Keratinocyte (primary cell): ENCODE data around the gene YEATS4. TPM values are rescaled to one million over a fixed set of nuclear protein-coding genes. Genes with fewer than 3 reads are reported as not detected.
A peak's percentile ranks its signal among the peaks of the same experiment; 100 is the strongest.

Source experiments
- DNase-seq: peaks from one replicate; pipeline ENCODE4 v3.0.0-alpha.2; 2011; ENCODE audit warnings: low read depth, missing footprints, low spot score
- FAIRE-seq: peaks from 2 replicates; lab custom pipeline; 2011; peaks lifted over from hg19 to GRCh38; lab: Jason Lieb, UNC
- H2AFZ ChIP-seq: 2 replicates; pipeline ENCODE4 v1.6.0; 2012; ENCODE audit warnings: low read length, control low read depth, inconsistent platforms; ENCODE audit not compliant: control insufficient read depth
- H3K27ac ChIP-seq: 2 replicates; pipeline ENCODE4 v1.5.1; 2011; ENCODE audit warnings: low read length; ENCODE audit not compliant: control insufficient read depth, insufficient read depth
- H3K27me3 ChIP-seq: 3 replicates; pipeline ENCODE4 v1.6.0; 2011; ENCODE audit warnings: low read length; ENCODE audit not compliant: control insufficient read depth, insufficient read depth; ENCODE audit errors: extremely low read depth
- H3K36me3 ChIP-seq, 2 experiments: 2 replicates in 1 of 2; 3 replicates in 1 of 2; pipeline ENCODE4 v1.5.1; 2011; ENCODE audit warnings: low read length in 2 of 2, mild to moderate bottlenecking in 1 of 2; ENCODE audit not compliant: control insufficient read depth in 2 of 2, insufficient read depth in 2 of 2; ENCODE audit errors: extremely low read depth in 1 of 2
- H3K4me1 ChIP-seq: 3 replicates; pipeline ENCODE4 v1.5.1; 2011; ENCODE audit warnings: low read length; ENCODE audit not compliant: control insufficient read depth, insufficient read depth; ENCODE audit errors: extremely low read depth
- H3K4me2 ChIP-seq: 3 replicates; pipeline ENCODE4 v1.6.0; 2011; ENCODE audit warnings: low read depth, low read length; ENCODE audit not compliant: control insufficient read depth, insufficient read depth; ENCODE audit errors: extremely low read depth
- H3K4me3 ChIP-seq, 3 experiments: fragments of 200-600 bp in 1 of 3; sonication (generic) in 1 of 3; 2 replicates in 2 of 3; 3 replicates in 1 of 3; pipeline ENCODE4 v1.5.1; 2011 to 2016; ENCODE audit warnings: low read length in 3 of 3, mild to moderate bottlenecking in 3 of 3, control low read depth in 2 of 3, inconsistent platforms in 1 of 3, low read depth in 1 of 3, mixed read lengths in 1 of 3, mixed run types in 1 of 3, moderate library complexity in 1 of 3; ENCODE audit not compliant: control insufficient read depth in 2 of 3, insufficient read depth in 2 of 3; ENCODE audit errors: extremely low read depth in 1 of 3
- H3K79me2 ChIP-seq: 2 replicates; pipeline ENCODE4 v1.6.0; 2012; ENCODE audit warnings: low read length; ENCODE audit not compliant: control insufficient read depth, insufficient read depth
- H3K9ac ChIP-seq: 3 replicates; pipeline ENCODE4 v1.6.0; 2011; ENCODE audit warnings: low read length; ENCODE audit not compliant: control insufficient read depth, insufficient read depth; ENCODE audit errors: extremely low read depth
- H3K9me1 ChIP-seq: 3 replicates; pipeline ENCODE4 v1.6.0; 2011; ENCODE audit warnings: low read length; ENCODE audit not compliant: control insufficient read depth, insufficient read depth; ENCODE audit errors: extremely low read depth
- H3K9me3 ChIP-seq: 2 replicates; pipeline ENCODE4 v1.5.1; 2012; ENCODE audit warnings: low read depth, low read length; ENCODE audit not compliant: control insufficient read depth
- H4K20me1 ChIP-seq: 3 replicates; pipeline ENCODE4 v1.6.0; 2011; ENCODE audit warnings: low read length; ENCODE audit not compliant: control insufficient read depth, insufficient read depth; ENCODE audit errors: extremely low read depth
- CTCF ChIP-seq, 3 experiments: IDR thresholded peaks in 1 of 3; conservative IDR thresholded peaks in 1 of 3; optimal IDR thresholded peaks in 1 of 3; 2 replicates in 2 of 3; 3 replicates in 1 of 3; pipeline versions ENCODE3 to v1.5.1; 2011; ENCODE audit warnings: low read length in 3 of 3, mild to moderate bottlenecking in 3 of 3, moderate library complexity in 2 of 3, control low read depth in 1 of 3, inconsistent platforms in 1 of 3; ENCODE audit not compliant: insufficient read depth in 2 of 3; ENCODE audit errors: extremely low read depth in 1 of 3
- EZH2 ChIP-seq: IDR thresholded peaks from one replicate; pipeline ENCODE4 v1.6.1; 2012; ENCODE audit warnings: inconsistent platforms, mild to moderate bottlenecking, low read length, moderate library complexity
- dilution Hi-C: fragments of 300-500 bp; cut with MboI; formaldehyde crosslinking; loops from one replicate; pipeline ENCODE4 v1.7.0; 2020; ENCODE audit warnings: low sequenced_read_pairs; ENCODE audit not compliant: extremely low pct_ligation_motif_present
- polyA plus RNA-seq, 5 experiments: library from polyadenylated mRNA; depleted of rRNA in 3 of 5; stranded (reverse) in 3 of 5; stranded (forward) in 1 of 5; unstranded in 1 of 5; fragments of >200 nt; gene quantifications; 1 replicate in 1 of 5; 2 replicates in 3 of 5; 3 replicates in 1 of 5; pipeline versions ENCODE4 v1.2.1 to v1.2.3, GENCODE V29; 2011 to 2012; ENCODE audit warnings: missing spikeins in 2 of 5, low read depth in 1 of 5, low replicate concordance in 1 of 5

The YEATS4 gene
- polyA plus RNA-seq, 1 donor (not counting 4 experiments of a cell fraction or from before 2014, with no cell fraction given), result 21.0 TPM

- no peaks in the 10 kb centered on the region for H3K9me1 ChIP-seq
- H3K36me3 ChIP-seq, result peaks cover 0 to 3% of the 10 kb centered on the region in 2 experiments
- DNase-seq (no peak), FAIRE-seq (peak; percentile 20)
- no peak overlapping the region for H3K4me2 ChIP-seq
- peaks cover 5% of the 10 kb centered on the region for H3K4me1 ChIP-seq
- H3K9me3 ChIP-seq, result peaks cover 2% of the 10 kb centered on the region
- H3K27me3 ChIP-seq, result no peaks in the 10 kb centered on the region
- H3K79me2 ChIP-seq, result no peaks in the 10 kb centered on the region
- no peak overlapping the region for H3K27ac ChIP-seq
- TF ChIP-seq EZH2 (no peak), CTCF (optimal IDR thresholded peaks at IDR 0.05 in 1 of 3, IDR thresholded peaks at IDR 0.05 in 1 of 3, conservative IDR thresholded peaks at IDR 0.05 in 1 of 3; ENCODE audit: extremely low read depth in 1 of 3, insufficient read depth in 2 of 3, low read length in 3 of 3) (no peak)
- H3K9ac ChIP-seq, result no peak overlapping the region
- H4K20me1 ChIP-seq, result no peaks in the 10 kb centered on the region
- H3K4me3 ChIP-seq, result no peak overlapping the region
- H2AFZ ChIP-seq, result no peak overlapping the region
- dilution Hi-C loops, result no loop called here
Measured at GRCh38 chr12:69396963-69397362, 37.4 kb downstream of the YEATS4 start.

GRCh38 chr12:69397978-69398377 is 38.4 kb downstream of the YEATS4 start:
- dilution Hi-C loops, result no loop called here
- no peak for FAIRE-seq

More at GRCh38 chr12:69397978-69398377, 38.4 kb downstream of the YEATS4 start:
- Histone ChIP-seq H2AFZ (no peak overlapping the region), H3K27ac (no peak overlapping the region), H3K27me3 (no peaks in the 10 kb centered on the region), H4K20me1 (no peaks in the 10 kb centered on the region), H3K9me1 (no peaks in the 10 kb centered on the region), H3K9me3 (peaks cover 2% of the 10 kb centered on the region), H3K9ac (no peak overlapping the region), H3K4me2 (no peak overlapping the region), H3K36me3 (peaks cover 0 to 3% of the 10 kb centered on the region in 2 experiments), H3K4me1 (no peaks in the 10 kb centered on the region), H3K4me3 (no peak overlapping the region), H3K79me2 (no peaks in the 10 kb centered on the region)
- no peak for DNase-seq
- TF ChIP-seq EZH2, result no peak
- TF ChIP-seq CTCF (optimal IDR thresholded peaks at IDR 0.05 in 1 of 3, IDR thresholded peaks at IDR 0.05 in 1 of 3, conservative IDR thresholded peaks at IDR 0.05 in 1 of 3; ENCODE audit: extremely low read depth in 1 of 3, insufficient read depth in 2 of 3, low read length in 3 of 3), result no peak
